Activated T-cell treated with anti-CD3 and anti-CD28 coated beads, Interleukin-2, amount 50 U/mL, for 1 hour (primary cell): ENCODE results near the gene SLC22A25.

Experiments used
- DNase-seq: peaks from one replicate; pipeline ENCODE4 v3.0.0-alpha.2; 2020

SLC22A25 gene

GRCh38 chr11:63229815-63230214, 13.6 kb downstream of the SLC22A25 start:
- DNase-seq: no peak

- DNase-seq: no peak
Measured at GRCh38 chr11:63227521-63228107, 15.8 kb downstream of the SLC22A25 start.

DNA sequence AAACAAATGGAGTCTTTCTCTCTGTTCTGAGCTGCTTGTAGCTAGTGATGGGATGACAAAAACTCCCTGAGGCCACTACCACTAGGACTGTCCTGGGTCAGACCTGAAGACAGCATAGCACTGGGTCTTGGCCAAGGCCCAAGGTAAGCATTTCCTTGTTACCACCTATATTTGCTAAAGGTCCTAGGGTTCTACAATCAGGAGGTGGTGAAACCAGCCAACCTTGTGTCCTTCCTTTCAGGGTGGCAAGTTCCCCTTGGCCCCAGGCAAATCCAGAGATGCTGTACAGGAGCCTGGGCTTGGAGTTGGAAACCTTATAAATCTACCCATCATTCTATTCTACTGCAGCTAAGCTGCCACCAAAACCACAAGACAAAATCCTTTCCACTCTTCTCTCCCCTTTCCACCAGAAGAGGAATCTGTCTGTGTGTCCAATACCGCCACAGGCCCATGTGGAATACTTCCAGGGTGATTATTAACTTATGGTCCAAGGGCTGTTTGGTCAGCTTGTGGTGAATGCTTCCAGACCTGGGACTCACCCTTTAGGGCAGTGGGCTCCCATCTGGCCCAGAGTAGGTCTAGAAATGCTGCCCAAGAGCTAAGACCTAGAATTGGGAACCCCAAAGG, 16.8 kb downstream of the SLC22A25 start:
- no peak for DNase-seq

GRCh38 chr11:63214093-63214492, 29.3 kb downstream of the SLC22A25 start:
- DNase-seq: no peak

GRCh38 chr11:63212742-63213141, 30.7 kb downstream of the SLC22A25 start:
- no peak for DNase-seq

DNA sequence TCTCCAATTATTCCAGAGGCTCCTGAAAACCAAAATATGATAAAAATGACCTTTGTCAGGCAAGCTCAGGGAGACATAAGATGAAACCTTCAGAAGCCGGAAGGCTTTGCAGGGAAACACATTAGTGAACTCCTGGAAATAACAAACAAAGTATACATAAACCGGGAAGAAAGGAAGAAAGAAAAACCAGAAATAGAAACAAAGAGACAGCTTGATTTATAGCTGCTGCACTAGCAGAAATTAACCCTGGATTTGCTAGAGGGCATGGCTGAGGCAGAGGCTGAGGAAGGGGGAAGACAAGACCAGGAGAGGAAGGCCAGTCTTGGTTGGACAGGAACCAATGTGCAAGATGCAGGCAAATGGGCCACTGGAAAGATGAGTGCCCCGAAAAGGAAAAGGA, 33.3 kb downstream of the SLC22A25 start:
- no peak for DNase-seq
